ENCODE measurements around the gene SLCO2A1. TPM values are rescaled to one million over a fixed set of nuclear protein-coding genes. Genes with fewer than 3 reads are reported as not detected.

SLCO2A1 gene
- total RNA-seq, 1 donor: not detected

DNA sequence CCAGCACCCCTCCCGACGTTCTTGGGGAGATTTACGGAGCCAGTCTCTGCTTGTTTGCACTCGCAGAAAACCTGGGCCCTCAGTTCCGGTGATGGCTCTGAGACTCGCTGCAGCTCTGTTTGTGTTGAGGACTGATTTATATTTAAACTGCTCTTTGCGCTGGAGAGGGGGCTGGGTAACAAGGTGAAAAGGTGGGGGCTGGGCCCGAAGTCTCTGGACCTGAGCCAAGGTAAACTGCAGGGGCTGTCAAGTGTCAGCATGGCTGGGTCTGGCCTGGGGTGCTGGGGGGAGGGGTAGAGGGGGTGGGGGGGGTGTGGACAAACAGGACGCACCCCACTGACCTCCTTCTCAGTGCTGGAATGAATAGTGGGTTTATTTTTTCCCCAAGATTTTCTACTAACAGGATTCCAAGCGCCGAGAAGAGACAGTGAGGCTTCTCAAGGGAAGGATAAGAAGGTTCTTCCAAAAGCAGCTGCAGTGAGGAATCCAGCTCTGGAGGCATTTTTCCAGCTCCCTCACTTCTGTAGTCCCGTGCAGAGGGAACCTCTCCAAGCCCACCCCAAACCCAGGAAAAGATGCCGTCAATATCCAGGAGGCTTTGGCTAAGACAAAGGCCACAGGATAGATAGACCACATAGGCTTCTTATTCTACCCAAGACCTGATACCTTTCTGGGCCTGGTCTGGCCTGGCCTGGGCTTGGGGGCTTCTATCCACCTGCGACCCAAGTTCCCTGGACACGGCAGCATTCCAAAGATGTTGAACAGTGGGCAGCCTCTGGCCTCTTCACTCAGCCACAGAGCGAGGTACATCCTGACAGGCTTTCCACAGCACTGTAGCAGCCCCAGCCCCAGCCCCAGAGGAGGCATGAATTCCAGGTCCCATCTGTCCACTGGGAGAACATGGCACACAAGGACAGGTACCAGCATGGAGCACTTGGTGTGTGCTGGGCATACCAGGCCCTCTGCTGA lies 938 bp upstream of the SLCO2A1 start:
- Histone ChIP-seq H3K9me3 (ENCODE audit: low read depth, low read length) (no peaks in the 10 kb centered on the region), H3K4me3 (ENCODE audit: low read length) (no peak overlapping the region), H3K27me3 (ENCODE audit: insufficient read depth, low read length) (peaks cover 29% of the 10 kb centered on the region), H3K4me1 (ENCODE audit: insufficient read depth, low read length) (no peaks in the 10 kb centered on the region)

- no peak overlapping the region for H3K4me3 ChIP-seq (ENCODE audit: low read length)
- H3K9me3 ChIP-seq (ENCODE audit: low read depth, low read length): no peaks in the 10 kb centered on the region
- peaks cover 29% of the 10 kb centered on the region for H3K27me3 ChIP-seq (ENCODE audit: insufficient read depth, low read length)
Observed at GRCh38 chr3:134029256-134029733, 430 bp downstream of the SLCO2A1 start.

GRCh38 chr3:134028486-134029255 lies 1.1 kb downstream of the SLCO2A1 start:
- Histone ChIP-seq H3K9me3 (ENCODE audit: low read depth, low read length) (no peaks in the 10 kb centered on the region), H3K4me1 (ENCODE audit: insufficient read depth, low read length) (no peaks in the 10 kb centered on the region), H3K27me3 (ENCODE audit: insufficient read depth, low read length) (peaks cover 29% of the 10 kb centered on the region), H3K4me3 (ENCODE audit: low read length) (no peak overlapping the region)

More at GRCh38 chr3:134029256-134029733, 430 bp downstream of the SLCO2A1 start:
- H3K4me1 ChIP-seq (ENCODE audit: insufficient read depth, low read length): no peaks in the 10 kb centered on the region

GRCh38 chr3:134027631-134028030 lies 2.1 kb downstream of the SLCO2A1 start:
- Histone ChIP-seq H3K27me3 (ENCODE audit: insufficient read depth, low read length) (peaks cover 29% of the 10 kb centered on the region), H3K9me3 (ENCODE audit: low read depth, low read length) (no peaks in the 10 kb centered on the region), H3K4me3 (ENCODE audit: low read length) (no peak overlapping the region), H3K4me1 (ENCODE audit: insufficient read depth, low read length) (no peaks in the 10 kb centered on the region)

DNA sequence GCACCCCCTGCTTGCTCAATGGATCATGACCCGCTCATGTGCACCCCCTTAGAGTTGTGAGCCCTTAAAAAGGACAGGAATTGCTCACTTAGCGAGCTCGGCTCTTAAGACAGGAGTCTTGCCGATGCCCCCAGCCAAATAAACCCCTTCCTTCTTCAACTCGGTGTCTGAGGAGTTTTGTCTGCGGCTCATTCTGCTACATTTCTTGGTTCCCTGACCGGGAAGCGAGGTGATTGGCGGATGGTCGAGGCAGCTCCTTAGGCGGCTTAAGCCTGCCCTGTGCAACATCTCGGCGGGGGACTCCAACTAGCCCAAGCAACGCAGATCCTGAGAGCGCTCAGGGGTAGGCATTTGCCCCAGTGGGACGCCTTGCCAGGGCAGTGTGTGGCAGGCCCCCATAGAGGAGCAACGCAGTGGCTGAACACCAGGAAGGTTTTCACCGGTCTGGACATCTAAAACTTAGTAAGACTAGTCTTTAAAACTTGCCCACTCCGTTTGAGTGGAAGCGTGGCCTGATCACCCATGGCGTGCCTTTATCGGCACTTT lies 9.5 kb downstream of the SLCO2A1 start:
- H3K4me1 ChIP-seq (ENCODE audit: insufficient read depth, low read length): no peaks in the 10 kb centered on the region
- no peaks in the 10 kb centered on the region for H3K27me3 ChIP-seq (ENCODE audit: insufficient read depth, low read length)
- no peaks in the 10 kb centered on the region for H3K9me3 ChIP-seq (ENCODE audit: low read depth, low read length)
- no peak overlapping the region for H3K4me3 ChIP-seq (ENCODE audit: low read length)

DNA sequence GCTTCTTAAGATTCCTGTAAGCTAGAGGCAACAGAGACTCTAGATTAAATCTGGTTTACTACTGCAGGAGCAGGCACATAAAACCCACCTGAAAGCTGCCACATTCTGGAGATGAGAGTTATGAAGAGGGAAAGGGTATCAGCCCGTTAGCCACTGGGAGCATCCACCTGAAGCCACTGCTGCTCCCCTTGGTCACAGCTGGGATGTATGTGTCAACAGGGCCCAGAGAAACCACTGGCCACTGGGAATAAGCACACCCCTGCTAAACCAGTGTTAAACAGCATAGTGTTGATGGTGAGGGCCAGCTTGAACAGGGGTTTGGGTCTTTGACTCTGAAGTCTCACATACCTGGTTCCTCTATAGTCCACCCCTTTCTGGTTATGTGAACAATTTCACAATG lies 10.9 kb downstream of the SLCO2A1 start:
- Histone ChIP-seq H3K27me3 (ENCODE audit: insufficient read depth, low read length) (no peaks in the 10 kb centered on the region), H3K4me1 (ENCODE audit: insufficient read depth, low read length) (no peaks in the 10 kb centered on the region), H3K9me3 (ENCODE audit: low read depth, low read length) (no peaks in the 10 kb centered on the region), H3K4me3 (ENCODE audit: low read length) (no peak overlapping the region)

GRCh38 chr3:134018406-134018805 lies 11.3 kb downstream of the SLCO2A1 start:
- H3K27me3 ChIP-seq (ENCODE audit: insufficient read depth, low read length): no peaks in the 10 kb centered on the region
- no peaks in the 10 kb centered on the region for H3K4me1 ChIP-seq (ENCODE audit: insufficient read depth, low read length)
- no peaks in the 10 kb centered on the region for H3K9me3 ChIP-seq (ENCODE audit: low read depth, low read length)
- H3K4me3 ChIP-seq (ENCODE audit: low read length): no peak overlapping the region

- no peaks in the 10 kb centered on the region for H3K9me3 ChIP-seq (ENCODE audit: low read depth, low read length)
- H3K27me3 ChIP-seq (ENCODE audit: insufficient read depth, low read length): no peaks in the 10 kb centered on the region
- no peaks in the 10 kb centered on the region for H3K4me1 ChIP-seq (ENCODE audit: insufficient read depth, low read length)
- no peak overlapping the region for H3K4me3 ChIP-seq (ENCODE audit: low read length)
Observed at GRCh38 chr3:134017490-134017889, 12.2 kb downstream of the SLCO2A1 start.

- H3K4me1 ChIP-seq (ENCODE audit: insufficient read depth, low read length): no peaks in the 10 kb centered on the region
- H3K9me3 ChIP-seq (ENCODE audit: low read depth, low read length): no peaks in the 10 kb centered on the region
- no peaks in the 10 kb centered on the region for H3K27me3 ChIP-seq (ENCODE audit: insufficient read depth, low read length)
- H3K4me3 ChIP-seq (ENCODE audit: low read length): no peak overlapping the region
Observed at GRCh38 chr3:134014270-134014669, 15.5 kb downstream of the SLCO2A1 start.

DNA sequence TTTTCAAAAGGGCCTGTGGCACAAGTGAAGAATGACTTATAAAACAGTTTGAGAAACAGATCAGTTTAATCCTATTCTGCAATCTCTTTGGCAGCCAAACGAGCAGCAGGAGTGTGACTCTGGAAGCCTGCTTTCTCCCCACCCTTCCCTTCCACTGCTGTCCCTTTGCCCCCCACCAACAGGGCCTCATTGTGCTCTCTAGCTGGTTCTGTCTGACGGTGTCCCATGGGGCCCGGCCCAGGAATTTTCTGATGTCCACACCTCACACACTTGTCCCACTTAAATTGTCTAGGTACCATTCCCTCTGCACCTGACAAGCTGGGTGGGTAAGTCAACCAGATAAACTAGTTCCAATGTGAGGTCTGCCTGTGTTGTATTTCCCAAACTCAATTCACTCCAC lies 16.4 kb downstream of the SLCO2A1 start:
- Histone ChIP-seq H3K9me3 (ENCODE audit: low read depth, low read length) (no peaks in the 10 kb centered on the region), H3K4me1 (ENCODE audit: insufficient read depth, low read length) (no peaks in the 10 kb centered on the region), H3K27me3 (ENCODE audit: insufficient read depth, low read length) (no peaks in the 10 kb centered on the region), H3K4me3 (ENCODE audit: low read length) (no peak overlapping the region)

DNA sequence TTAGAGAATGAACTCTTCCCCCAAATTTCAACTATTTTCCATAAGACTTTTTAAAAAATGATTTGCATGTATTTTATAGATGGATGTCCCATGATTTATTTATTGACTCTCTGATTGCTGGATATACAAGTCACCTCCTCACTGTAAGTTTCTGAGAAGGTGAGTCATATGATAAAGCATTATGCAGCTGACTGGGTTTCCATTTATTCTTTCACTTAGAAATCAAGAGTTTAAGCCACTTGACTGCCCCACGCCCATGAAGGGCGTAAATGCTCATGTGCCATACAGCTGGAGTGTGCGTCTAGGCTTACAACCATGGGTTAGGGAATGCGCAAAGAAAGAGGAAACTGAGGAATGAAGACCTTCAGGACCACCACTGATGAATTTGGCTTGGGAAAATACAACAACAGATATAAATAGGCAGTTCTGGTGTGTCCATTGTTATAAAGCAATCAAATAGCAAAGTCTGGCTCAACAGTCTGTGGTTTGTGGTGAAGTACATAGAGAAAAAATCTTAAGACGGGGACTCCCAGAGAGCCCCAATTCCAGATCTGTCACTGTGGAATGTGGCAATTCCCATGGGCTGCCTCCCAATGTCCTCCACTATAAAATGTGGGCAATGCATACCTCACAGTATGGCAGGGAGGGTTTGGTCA lies 20.3 kb downstream of the SLCO2A1 start:
- Histone ChIP-seq H3K4me3 (ENCODE audit: low read length) (no peak overlapping the region), H3K4me1 (ENCODE audit: insufficient read depth, low read length) (no peaks in the 10 kb centered on the region), H3K27me3 (ENCODE audit: insufficient read depth, low read length) (no peaks in the 10 kb centered on the region), H3K9me3 (ENCODE audit: low read depth, low read length) (no peaks in the 10 kb centered on the region)

GRCh38 chr3:134008630-134009156 lies 21.0 kb downstream of the SLCO2A1 start:
- Histone ChIP-seq H3K27me3 (ENCODE audit: insufficient read depth, low read length) (no peaks in the 10 kb centered on the region), H3K4me1 (ENCODE audit: insufficient read depth, low read length) (no peaks in the 10 kb centered on the region), H3K4me3 (ENCODE audit: low read length) (no peak overlapping the region), H3K9me3 (ENCODE audit: low read depth, low read length) (no peaks in the 10 kb centered on the region)

GRCh38 chr3:134007819-134008218 lies 21.9 kb downstream of the SLCO2A1 start:
- Histone ChIP-seq H3K9me3 (ENCODE audit: low read depth, low read length) (no peaks in the 10 kb centered on the region), H3K4me1 (ENCODE audit: insufficient read depth, low read length) (no peaks in the 10 kb centered on the region), H3K4me3 (ENCODE audit: low read length) (no peak overlapping the region), H3K27me3 (ENCODE audit: insufficient read depth, low read length) (no peaks in the 10 kb centered on the region)

- no peaks in the 10 kb centered on the region for H3K4me1 ChIP-seq (ENCODE audit: insufficient read depth, low read length)
- no peak overlapping the region for H3K4me3 ChIP-seq (ENCODE audit: low read length)
- H3K9me3 ChIP-seq (ENCODE audit: low read depth, low read length): no peaks in the 10 kb centered on the region
- H3K27me3 ChIP-seq (ENCODE audit: insufficient read depth, low read length): no peaks in the 10 kb centered on the region
Observed at GRCh38 chr3:134004841-134005240, 24.9 kb downstream of the SLCO2A1 start.
